M059J (cell line): ENCODE results near the gene SLC4A9. TPM values are rescaled to one million over a fixed set of nuclear protein-coding genes. Genes with fewer than 3 reads are reported as not detected.
A peak's percentile ranks its signal among the peaks of the same experiment; 100 is the strongest.

Experiments
- DNase-seq: peaks from one replicate; pipeline ENCODE4 v3.0.0-alpha.2; 2012; ENCODE audit warnings: low read depth
- total RNA-seq: library from RNA; depleted of rRNA; stranded (reverse); fragments of >200 nt; shearing (Covaris generic); gene quantifications from 2 replicates; pipeline ENCODE4 v1.2.3, GENCODE V29; 2014

SLC4A9 gene
- total RNA-seq, 1 experiment from 2014 or later = not detected

GRCh38 chr5:140361901-140362300 is 1.9 kb downstream of the SLC4A9 start:
- no peak for DNase-seq

- DNase-seq = no peak
Observed at GRCh38 chr5:140362311-140362710, 2.3 kb downstream of the SLC4A9 start.

GRCh38 chr5:140362875-140363630 is 3.1 kb downstream of the SLC4A9 start:
- DNase-seq = peak; percentile 61

- DNase-seq = no peak
Observed at GRCh38 chr5:140363631-140364471, 3.9 kb downstream of the SLC4A9 start.

GRCh38 chr5:140364472-140364765 is 4.4 kb downstream of the SLC4A9 start:
- DNase-seq = no peak

- peak; percentile 56 for DNase-seq
Observed at GRCh38 chr5:140365282-140365681, 5.3 kb downstream of the SLC4A9 start.

- DNase-seq = no peak
Observed at GRCh38 chr5:140365941-140366340, 5.9 kb downstream of the SLC4A9 start.

- DNase-seq = no peak
Observed at GRCh38 chr5:140366589-140367255, 6.7 kb downstream of the SLC4A9 start.

GRCh38 chr5:140367256-140368013 is 7.4 kb downstream of the SLC4A9 start:
- DNase-seq = no peak

GRCh38 chr5:140371356-140372151 is 11.6 kb downstream of the SLC4A9 start:
- no peak for DNase-seq

- peak; percentile 77 for DNase-seq
Observed at GRCh38 chr5:140372971-140373487, 13.0 kb downstream of the SLC4A9 start.

GRCh38 chr5:140381351-140381750 is 21.4 kb downstream of the SLC4A9 start:
- DNase-seq = no peak

- DNase-seq = peak; percentile 33
Observed at GRCh38 chr5:140381972-140382371, 22.0 kb downstream of the SLC4A9 start.

- DNase-seq = no peak
Observed at GRCh38 chr5:140382866-140383265, 22.9 kb downstream of the SLC4A9 start.

GRCh38 chr5:140383300-140383699 is 23.3 kb downstream of the SLC4A9 start:
- no peak for DNase-seq

- DNase-seq = no peak
Observed at GRCh38 chr5:140388052-140388451, 28.1 kb downstream of the SLC4A9 start.

GRCh38 chr5:140391312-140391711 is 31.3 kb downstream of the SLC4A9 start:
- DNase-seq = no peak

- no peak for DNase-seq
Observed at GRCh38 chr5:140391732-140392131, 31.7 kb downstream of the SLC4A9 start.

- DNase-seq = no peak
Observed at GRCh38 chr5:140393738-140394137, 33.7 kb downstream of the SLC4A9 start.

- no peak for DNase-seq
Observed at GRCh38 chr5:140398379-140398811, 38.4 kb downstream of the SLC4A9 start.
